WTC11 (cell line): ENCODE results near the gene EMP2.

ENCODE experiments used
- CREB1 ChIP-seq: sonication (generic); formaldehyde crosslinking; IDR thresholded peaks from 2 replicates; pipeline ENCODE4 v1.8.0; 2023; ENCODE audit warnings: mild to moderate bottlenecking, missing genetic modification reagents
- CTCF ChIP-seq: fragments of 200-600 bp; IDR thresholded peaks from 2 replicates; pipeline ENCODE4 v1.8.0; 2022; ENCODE audit warnings: antibody characterized with exemption
- ELF4 ChIP-seq: sonication (generic); formaldehyde crosslinking; IDR thresholded peaks from 2 replicates; pipeline ENCODE4 v1.8.1; 2022; ENCODE audit warnings: low read depth, mild to moderate bottlenecking, moderate library complexity, missing genetic modification reagents
- FOXJ3 ChIP-seq: sonication (generic); formaldehyde crosslinking; IDR thresholded peaks from 2 replicates; pipeline ENCODE4 v1.9.0; 2021; ENCODE audit warnings: missing genetic modification reagents, mild to moderate bottlenecking, borderline replicate concordance
- HMGA2 ChIP-seq: fragments of 250-450 bp; sonication (Bioruptor Pico); IDR thresholded peaks from 2 replicates; pipeline ENCODE4 v1.4.0; 2021; ENCODE audit warnings: mild to moderate bottlenecking, moderate library complexity
- KAT7 ChIP-seq: sonication (generic); formaldehyde crosslinking; IDR thresholded peaks from 2 replicates; pipeline ENCODE4 v1.8.1; 2023; ENCODE audit warnings: missing genetic modification reagents, mild to moderate bottlenecking, borderline replicate concordance
- MAX ChIP-seq: sonication (generic); formaldehyde crosslinking; IDR thresholded peaks from 2 replicates; pipeline ENCODE4 v1.8.0; 2022; ENCODE audit warnings: mild to moderate bottlenecking, missing genetic modification reagents
- MXD4 ChIP-seq: fragments of 250-450 bp; sonication (Bioruptor Pico); IDR thresholded peaks from 2 replicates; pipeline ENCODE4 v1.8.0; 2021; ENCODE audit warnings: mild to moderate bottlenecking, moderate library complexity, borderline replicate concordance
- NFATC4 ChIP-seq: fragments of 250-450 bp; sonication (Bioruptor Pico); IDR thresholded peaks from 2 replicates; pipeline ENCODE4 v1.9.0; 2021; ENCODE audit warnings: mild to moderate bottlenecking
- PRRX2 ChIP-seq: fragments of 250-450 bp; sonication (Bioruptor Pico); IDR thresholded peaks from 2 replicates; pipeline ENCODE4 v1.8.0; 2021; ENCODE audit warnings: mild to moderate bottlenecking
- SP1 ChIP-seq: sonication (generic); formaldehyde crosslinking; conservative IDR thresholded peaks from 2 replicates; pipeline ENCODE4 v1.8.1; 2022; ENCODE audit warnings: missing genetic modification reagents
- USF2 ChIP-seq: sonication (generic); formaldehyde crosslinking; IDR thresholded peaks from 2 replicates; pipeline ENCODE4 v1.8.1; 2023; ENCODE audit warnings: mild to moderate bottlenecking, missing genetic modification reagents, moderate library complexity

- TF ChIP-seq PRRX2, result no peak
- TF ChIP-seq SP1 (CRISPR knock-in tag), result no peak
- no peak for TF ChIP-seq CTCF
- no peak for TF ChIP-seq HMGA2 (CRISPR knock-in tag)
- no peak for TF ChIP-seq MAX (CRISPR knock-in tag)
- no peak for TF ChIP-seq USF2 (CRISPR knock-in tag)
- TF ChIP-seq ELF4, result no peak
- TF ChIP-seq MXD4 (CRISPR knock-in tag), result no peak
- no peak for TF ChIP-seq KAT7
- no peak for TF ChIP-seq CREB1 (CRISPR knock-in tag)
- no peak for TF ChIP-seq FOXJ3 (CRISPR knock-in tag)
- no peak for TF ChIP-seq NFATC4 (CRISPR knock-in tag)
Observed at GRCh38 chr16:10528635-10529034, 51.8 kb downstream of the EMP2 start.
